Skeletal muscle tissue (tissue), 4 donors: ENCODE measurements around the gene BNC2. TPM values are rescaled to one million over a fixed set of nuclear protein-coding genes. Genes with fewer than 3 reads are reported as not detected.

Experiments
- H3K27ac ChIP-seq: one replicate; pipeline ENCODE4 v1.7.0; 2013; ENCODE audit warnings: mild to moderate bottlenecking, low read depth, low read length, inconsistent platforms
- H3K27me3 ChIP-seq, 3 donors: one replicate each; pipeline ENCODE4 v1.7.0; 2013; ENCODE audit warnings: low read length in 3 of 3; ENCODE audit not compliant: control insufficient read depth in 3 of 3, insufficient read depth in 3 of 3
- H3K36me3 ChIP-seq, 3 donors: one replicate each; pipeline ENCODE4 v1.7.0; 2013; ENCODE audit warnings: low read length in 3 of 3; ENCODE audit not compliant: control insufficient read depth in 3 of 3, insufficient read depth in 3 of 3
- H3K4me1 ChIP-seq, 3 donors: one replicate each; pipeline ENCODE4 v1.7.0; 2013; ENCODE audit warnings: low read length in 3 of 3, mild to moderate bottlenecking in 3 of 3; ENCODE audit not compliant: control insufficient read depth in 3 of 3, insufficient read depth in 3 of 3
- H3K4me3 ChIP-seq, 3 donors: one replicate each; pipeline ENCODE4 v1.7.0; 2013; ENCODE audit warnings: low read length in 3 of 3
- H3K9ac ChIP-seq, 3 donors: one replicate each; pipeline ENCODE4 v1.7.0; 2013; ENCODE audit warnings: low read length in 3 of 3, mild to moderate bottlenecking in 3 of 3, moderate library complexity in 2 of 3, low read depth in 1 of 3
- H3K9me3 ChIP-seq, 3 donors: one replicate each; pipeline ENCODE4 v1.7.0; 2013; ENCODE audit warnings: low read length in 3 of 3; ENCODE audit not compliant: control insufficient read depth in 3 of 3
- total RNA-seq: library from RNA; depleted of rRNA; stranded (reverse); fragments of >200 nt; gene quantifications from one replicate; pipeline ENCODE4 v1.2.3, GENCODE V29; 2014
- donor health status: Osteomylitis.

Gene BNC2
- total RNA-seq, 1 donor from 2014 or later, result 10.4 TPM

DNA sequence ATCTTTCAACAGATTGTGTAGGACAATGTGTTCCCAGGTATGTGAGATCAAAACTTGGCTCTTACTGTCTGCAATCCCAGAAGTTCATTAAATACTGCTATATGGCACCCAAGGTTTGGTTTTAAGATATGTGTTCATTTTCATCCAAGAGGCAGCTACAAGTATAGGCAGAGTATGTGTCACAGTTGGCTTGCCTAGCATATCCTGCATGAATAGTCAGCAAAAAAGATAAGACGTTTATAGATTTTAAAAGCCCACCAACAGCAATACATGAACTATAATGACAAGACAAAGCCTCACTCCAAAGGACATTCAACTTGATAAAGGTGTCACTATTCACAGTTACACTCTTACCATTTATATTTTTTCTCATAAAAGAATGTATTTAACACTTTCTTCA, 99.1 kb downstream of the BNC2 start:
- Histone ChIP-seq H3K9ac (no peak overlapping the region), H3K4me3 (no peak overlapping the region), H3K27ac (no peak overlapping the region), H3K36me3 (no peaks in the 10 kb centered on the region), H3K4me1 (no peaks in the 10 kb centered on the region), H3K9me3 (no peaks in the 10 kb centered on the region), H3K27me3 (no peaks in the 10 kb centered on the region)

DNA sequence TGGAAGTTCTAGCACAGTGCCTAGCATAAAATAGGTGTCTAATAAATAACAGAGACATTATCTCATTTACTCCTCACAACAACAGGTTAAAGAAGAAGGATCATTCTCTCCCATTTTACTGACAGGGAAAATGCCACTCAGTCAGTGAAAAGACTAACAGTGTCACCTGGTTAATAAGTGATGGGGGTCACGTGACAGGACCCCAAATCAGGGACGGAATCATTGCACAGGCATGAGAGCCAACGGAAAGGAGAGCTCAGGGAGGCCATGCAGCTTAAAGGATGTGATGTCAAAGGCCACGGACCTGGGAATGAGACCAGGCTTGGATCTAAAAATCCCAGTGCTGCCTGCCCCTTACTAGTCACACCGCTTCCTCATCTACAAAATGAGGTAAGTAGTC, 101.2 kb downstream of the BNC2 start:
- Histone ChIP-seq H3K9me3 (no peaks in the 10 kb centered on the region), H3K27ac (no peak overlapping the region), H3K4me1 (no peaks in the 10 kb centered on the region), H3K27me3 (no peaks in the 10 kb centered on the region), H3K9ac (no peak overlapping the region), H3K36me3 (no peaks in the 10 kb centered on the region), H3K4me3 (no peak overlapping the region)

DNA sequence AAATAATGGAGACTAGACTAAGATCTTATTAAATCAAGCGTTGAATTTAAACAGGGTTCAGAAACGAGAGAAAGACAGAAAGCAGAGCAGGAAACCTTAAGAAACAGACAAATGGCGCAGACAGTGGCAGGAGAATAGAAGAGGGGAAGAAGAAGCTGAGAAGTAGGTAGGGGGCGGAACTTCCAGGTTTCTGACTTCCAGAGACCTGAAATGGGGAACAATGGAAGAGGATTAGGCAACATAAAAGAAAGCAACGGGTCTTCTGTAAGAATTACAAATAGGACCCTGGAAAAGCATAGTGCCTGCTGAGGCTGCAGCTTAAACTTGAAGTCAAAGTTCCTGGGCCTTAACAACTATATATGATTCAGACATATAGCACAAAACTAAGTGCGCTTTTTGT, 101.7 kb downstream of the BNC2 start:
- H3K4me3 ChIP-seq, result no peak overlapping the region
- no peak overlapping the region for H3K27ac ChIP-seq
- no peaks in the 10 kb centered on the region for H3K4me1 ChIP-seq
- H3K9ac ChIP-seq, result no peak overlapping the region
- H3K36me3 ChIP-seq, result no peaks in the 10 kb centered on the region
- no peaks in the 10 kb centered on the region for H3K27me3 ChIP-seq
- H3K9me3 ChIP-seq, result no peaks in the 10 kb centered on the region

DNA sequence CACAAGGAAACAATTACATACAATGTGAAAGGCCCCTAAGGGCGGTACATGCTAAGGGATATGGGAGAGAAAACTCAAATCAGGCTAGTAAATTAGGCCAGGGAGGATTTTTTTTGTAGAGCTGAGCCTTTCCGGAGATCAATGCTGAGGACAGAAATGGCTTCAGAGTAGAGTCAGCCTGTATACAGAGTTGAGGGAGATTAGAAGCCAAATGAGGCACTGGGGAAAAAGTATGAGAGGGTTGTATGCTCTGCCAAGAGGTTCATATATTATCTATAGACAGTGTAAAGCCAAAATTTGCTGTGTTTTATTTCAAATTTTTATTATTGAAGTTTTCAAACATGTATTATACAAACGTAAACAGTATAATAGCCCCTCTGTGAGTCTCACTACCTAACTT, 103.1 kb downstream of the BNC2 start:
- H3K27ac ChIP-seq, result no peak overlapping the region
- no peak overlapping the region for H3K9ac ChIP-seq
- H3K27me3 ChIP-seq, result no peaks in the 10 kb centered on the region
- no peaks in the 10 kb centered on the region for H3K9me3 ChIP-seq
- no peaks in the 10 kb centered on the region for H3K36me3 ChIP-seq
- H3K4me3 ChIP-seq, result no peak overlapping the region
- no peaks in the 10 kb centered on the region for H3K4me1 ChIP-seq

DNA sequence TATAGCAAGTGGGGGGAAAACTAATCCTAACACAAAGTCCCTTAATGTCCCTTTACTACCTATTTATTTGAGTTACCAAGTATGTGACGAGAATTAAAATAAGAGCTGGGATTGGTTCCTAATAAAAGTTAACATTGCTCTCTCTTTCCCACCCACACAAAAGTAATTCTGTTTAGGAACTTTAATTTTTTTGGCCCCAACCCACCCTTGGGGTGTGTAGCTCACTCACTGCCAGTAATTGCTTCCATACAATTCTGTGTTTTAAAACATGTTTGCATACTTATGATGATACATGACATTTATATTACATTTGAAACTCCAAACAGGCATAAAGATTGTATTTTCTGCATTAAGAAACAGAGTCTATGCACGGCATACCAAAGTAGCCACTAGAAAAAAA, 106.5 kb downstream of the BNC2 start:
- Histone ChIP-seq H3K36me3 (no peaks in the 10 kb centered on the region), H3K27ac (no peak overlapping the region), H3K4me1 (no peaks in the 10 kb centered on the region), H3K27me3 (no peaks in the 10 kb centered on the region), H3K9me3 (no peaks in the 10 kb centered on the region), H3K9ac (no peak overlapping the region), H3K4me3 (no peak overlapping the region)

DNA sequence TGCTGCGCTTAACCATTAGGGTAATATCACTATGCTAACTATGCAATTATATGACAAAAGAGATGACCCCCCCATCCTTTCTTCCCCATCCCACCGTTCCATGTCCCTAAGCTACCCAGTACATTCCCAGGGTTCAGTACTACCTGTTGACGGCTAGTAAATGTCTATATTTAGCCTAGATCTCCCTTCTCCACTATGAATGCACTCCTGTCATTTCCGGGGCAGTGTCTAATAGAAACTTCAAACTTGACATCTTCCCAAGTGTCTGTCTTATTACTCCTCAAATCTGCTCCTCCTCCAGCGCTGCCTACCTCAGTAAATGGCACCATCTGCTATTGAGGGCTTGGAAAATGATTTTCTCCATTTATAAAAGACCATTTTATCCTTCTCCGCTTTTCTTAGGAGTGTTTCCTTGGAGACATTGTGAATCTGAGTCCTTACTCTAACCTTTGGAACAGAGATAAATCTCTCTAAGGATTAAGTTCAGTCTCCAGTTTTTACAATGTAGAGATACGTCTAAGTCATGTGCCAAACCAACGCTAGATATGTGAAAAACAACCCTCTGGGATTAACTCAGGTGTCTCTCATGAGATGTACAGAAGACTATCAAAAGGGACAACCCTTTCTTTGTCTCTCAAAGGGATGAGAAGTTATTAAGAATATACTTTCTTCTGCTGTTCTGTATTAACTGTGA, 114.9 kb downstream of the BNC2 start:
- Histone ChIP-seq H3K27me3 (no peaks in the 10 kb centered on the region), H3K9me3 (no peaks in the 10 kb centered on the region), H3K4me3 (no peak overlapping the region), H3K9ac (no peak overlapping the region), H3K4me1 (no peaks in the 10 kb centered on the region), H3K36me3 (no peaks in the 10 kb centered on the region), H3K27ac (no peak overlapping the region)

DNA sequence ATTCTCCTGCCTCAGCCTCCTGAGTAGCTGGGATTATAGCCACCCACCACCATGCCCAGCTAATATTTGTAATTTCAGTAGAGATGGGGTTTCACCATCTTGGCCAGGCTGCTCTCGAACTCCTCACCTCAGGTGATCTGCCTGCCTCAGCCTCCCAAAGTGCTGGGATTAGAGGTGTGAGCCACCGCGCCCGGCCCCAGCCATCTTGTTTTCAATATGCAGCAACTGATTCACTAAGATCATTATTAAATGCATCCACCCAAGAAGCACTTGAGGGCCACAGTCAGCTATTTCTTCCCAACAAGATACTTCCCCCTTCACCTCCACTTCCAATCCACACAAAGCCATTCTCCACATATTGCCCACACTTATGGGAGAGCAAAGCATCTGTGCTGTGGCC, 115.8 kb downstream of the BNC2 start:
- Histone ChIP-seq H3K9me3 (no peaks in the 10 kb centered on the region), H3K4me3 (no peak overlapping the region), H3K27ac (no peak overlapping the region), H3K4me1 (no peaks in the 10 kb centered on the region), H3K36me3 (no peaks in the 10 kb centered on the region), H3K9ac (no peak overlapping the region), H3K27me3 (no peaks in the 10 kb centered on the region)

DNA sequence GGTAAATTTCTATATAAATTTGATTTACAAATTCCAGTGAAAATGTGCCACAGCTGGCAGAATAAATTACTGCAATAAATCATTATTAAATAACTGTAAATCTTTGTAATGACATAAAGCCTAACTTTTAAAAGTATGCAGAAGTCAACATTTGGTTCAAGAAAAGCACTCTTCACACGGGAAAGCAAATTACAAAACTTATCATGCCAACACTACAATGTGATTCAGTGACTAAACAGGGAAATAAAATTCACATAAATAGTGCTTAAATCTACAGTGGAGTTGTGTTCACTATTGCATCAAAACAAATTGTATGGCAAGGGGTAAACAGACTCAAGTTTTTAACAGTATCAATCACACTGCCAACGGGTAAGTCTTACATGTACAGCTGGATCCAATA, 117.2 kb downstream of the BNC2 start:
- Histone ChIP-seq H3K27ac (no peak overlapping the region), H3K36me3 (no peaks in the 10 kb centered on the region), H3K4me3 (no peak overlapping the region), H3K9me3 (no peaks in the 10 kb centered on the region), H3K9ac (no peak overlapping the region), H3K27me3 (no peaks in the 10 kb centered on the region), H3K4me1 (no peaks in the 10 kb centered on the region)

DNA sequence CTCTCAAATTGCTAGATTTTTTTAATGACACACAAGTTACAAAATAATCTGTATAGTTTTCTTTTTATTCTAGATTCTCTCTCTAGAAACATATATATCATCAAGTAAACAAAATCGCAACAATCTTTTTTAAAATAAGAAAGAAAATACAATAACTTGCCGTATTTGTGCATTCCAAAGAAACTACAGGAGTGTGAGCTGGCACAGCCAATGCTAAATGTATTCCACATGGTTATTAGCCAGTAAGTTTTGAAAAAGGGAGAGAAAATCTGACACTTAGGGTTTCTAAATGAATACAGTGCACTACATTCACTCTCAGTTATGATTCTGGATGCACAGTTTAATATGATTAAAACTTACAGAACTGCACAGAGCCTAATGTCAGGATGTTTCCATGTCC, 117.9 kb downstream of the BNC2 start:
- no peaks in the 10 kb centered on the region for H3K9me3 ChIP-seq
- no peak overlapping the region for H3K9ac ChIP-seq
- no peaks in the 10 kb centered on the region for H3K4me1 ChIP-seq
- H3K27ac ChIP-seq, result no peak overlapping the region
- no peaks in the 10 kb centered on the region for H3K27me3 ChIP-seq
- H3K4me3 ChIP-seq, result no peak overlapping the region
- H3K36me3 ChIP-seq, result no peaks in the 10 kb centered on the region

DNA sequence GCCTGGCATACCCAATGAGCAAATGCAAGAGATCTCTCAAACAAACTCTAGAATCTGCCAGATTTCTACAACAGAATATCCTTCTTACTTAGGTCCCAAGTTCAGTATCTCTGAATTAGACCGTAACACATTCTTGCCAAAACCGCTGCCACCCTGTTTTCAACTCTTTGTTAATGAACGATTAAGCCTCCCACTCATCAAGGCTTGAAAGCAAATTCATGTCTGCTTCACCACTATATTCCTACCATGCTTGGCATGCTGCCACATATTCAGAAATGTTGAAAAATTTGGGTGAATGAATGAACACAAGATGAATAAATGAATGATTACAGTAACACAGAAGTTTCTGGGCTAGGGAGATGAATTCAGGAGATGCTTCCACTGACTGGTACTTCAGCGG, 119.9 kb downstream of the BNC2 start:
- Histone ChIP-seq H3K9ac (no peak overlapping the region), H3K4me3 (no peak overlapping the region), H3K4me1 (no peaks in the 10 kb centered on the region), H3K27ac (no peak overlapping the region), H3K9me3 (no peaks in the 10 kb centered on the region), H3K36me3 (no peaks in the 10 kb centered on the region), H3K27me3 (no peaks in the 10 kb centered on the region)

DNA sequence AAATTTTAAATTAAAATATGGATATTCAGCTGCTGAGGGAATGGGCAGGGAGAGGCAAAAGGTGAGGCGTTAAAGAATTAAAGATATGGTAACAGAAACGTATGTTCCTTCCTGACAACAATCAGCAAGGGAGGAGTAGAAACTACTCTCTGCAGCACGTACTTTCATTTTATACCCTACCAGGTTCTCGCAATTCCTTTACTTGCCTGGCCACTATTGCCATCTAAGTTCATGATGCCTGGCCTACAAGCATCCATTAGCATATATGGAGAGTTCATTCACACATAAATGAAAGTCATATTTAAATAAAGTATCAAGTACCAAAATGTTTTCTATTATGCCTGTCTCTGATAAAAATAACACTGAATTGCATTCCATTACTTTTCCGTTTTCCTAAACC, 125.1 kb downstream of the BNC2 start:
- H3K27me3 ChIP-seq, result no peaks in the 10 kb centered on the region
- no peaks in the 10 kb centered on the region for H3K4me1 ChIP-seq
- H3K9me3 ChIP-seq, result no peaks in the 10 kb centered on the region
- H3K27ac ChIP-seq, result no peak overlapping the region
- no peak overlapping the region for H3K9ac ChIP-seq
- no peak overlapping the region for H3K4me3 ChIP-seq
- H3K36me3 ChIP-seq, result no peaks in the 10 kb centered on the region
